ENCODE measurements around the gene DRC7.
A peak's percentile ranks its signal among the peaks of the same experiment; 100 is the strongest.

DRC7 gene

GRCh38 chr16:57732037-57732436 lies 37.4 kb downstream of the DRC7 start:
- no peaks in the 10 kb centered on the region for H3K79me2 ChIP-seq
- no peaks in the 10 kb centered on the region for H3K36me3 ChIP-seq (ENCODE audit: control insufficient read depth, insufficient read depth, low read length)
- no peak for TF ChIP-seq CTCF (IDR thresholded peaks at IDR 0.05)
- no peak overlapping the region for H3K27ac ChIP-seq
- H3K9me3 ChIP-seq (ENCODE audit: control insufficient read depth, low read length): no peaks in the 10 kb centered on the region
- H2AFZ ChIP-seq: no peak overlapping the region
- no peaks in the 10 kb centered on the region for H3K27me3 ChIP-seq (ENCODE audit: control insufficient read depth, insufficient read depth, low read length)
- no peak overlapping the region for H3K4me3 ChIP-seq (ENCODE audit: low read depth, low read length)
- H3K4me1 ChIP-seq: peaks cover 5% of the 10 kb centered on the region
- no peak overlapping the region for H3K9ac ChIP-seq
- no peak overlapping the region for H3K4me2 ChIP-seq (ENCODE audit: low read length)

DNA sequence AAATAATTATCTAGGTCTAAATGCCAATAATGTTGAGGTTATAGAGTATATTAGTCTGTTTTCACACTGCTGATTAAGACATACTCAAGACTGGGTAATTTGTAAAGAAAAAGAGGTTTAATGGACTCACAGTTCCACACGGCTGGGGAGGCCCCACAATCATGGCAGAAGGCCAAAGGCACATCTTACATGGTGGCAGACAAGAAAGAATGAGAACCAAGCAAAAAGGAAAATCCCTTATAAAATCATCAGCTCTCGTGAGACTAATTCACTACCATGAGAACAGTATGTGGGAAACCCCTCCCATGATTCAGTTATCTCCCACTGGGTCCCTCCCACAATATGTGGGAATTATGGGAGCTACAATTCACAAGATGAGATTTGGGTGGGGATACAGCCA lies 38.1 kb downstream of the DRC7 start:
- Histone ChIP-seq H2AFZ (no peak overlapping the region), H3K36me3 (ENCODE audit: control insufficient read depth, insufficient read depth, low read length) (no peaks in the 10 kb centered on the region), H3K27me3 (ENCODE audit: control insufficient read depth, insufficient read depth, low read length) (no peaks in the 10 kb centered on the region), H3K9ac (no peak overlapping the region), H3K4me2 (ENCODE audit: low read length) (no peak overlapping the region), H3K27ac (no peak overlapping the region), H3K9me3 (ENCODE audit: control insufficient read depth, low read length) (no peaks in the 10 kb centered on the region), H3K4me3 (ENCODE audit: low read depth, low read length) (no peak overlapping the region), H3K4me1 (peaks cover 5% of the 10 kb centered on the region), H3K79me2 (peaks cover 4% of the 10 kb centered on the region)
- TF ChIP-seq CTCF (IDR thresholded peaks at IDR 0.05): no peak

GRCh38 chr16:57734308-57734924 lies 39.8 kb downstream of the DRC7 start:
- peak overlapping the region; percentile 67 for H3K9ac ChIP-seq
- peak overlapping the region; percentile 90 for H2AFZ ChIP-seq
- H3K4me3 ChIP-seq (ENCODE audit: low read depth, low read length): peak overlapping the region; percentile 89
- H3K27me3 ChIP-seq (ENCODE audit: control insufficient read depth, insufficient read depth, low read length): no peaks in the 10 kb centered on the region
- H3K27ac ChIP-seq: peak overlapping the region; percentile 73
- peaks cover 11% of the 10 kb centered on the region for H3K79me2 ChIP-seq
- no peaks in the 10 kb centered on the region for H3K36me3 ChIP-seq (ENCODE audit: control insufficient read depth, insufficient read depth, low read length)
- H3K4me2 ChIP-seq (ENCODE audit: low read length): peak overlapping the region; percentile 97
- H3K4me1 ChIP-seq: peaks cover 5% of the 10 kb centered on the region
- H3K9me3 ChIP-seq (ENCODE audit: control insufficient read depth, low read length): no peaks in the 10 kb centered on the region
- TF ChIP-seq CTCF (IDR thresholded peaks at IDR 0.05): no peak

GRCh38 chr16:57734925-57735754 lies 40.5 kb downstream of the DRC7 start:
- peak overlapping the region; percentile 97 for H3K4me2 ChIP-seq (ENCODE audit: low read length)
- peak overlapping the region; percentile 89 for H3K4me3 ChIP-seq (ENCODE audit: low read depth, low read length)
- no peaks in the 10 kb centered on the region for H3K9me3 ChIP-seq (ENCODE audit: control insufficient read depth, low read length)
- peaks cover 11% of the 10 kb centered on the region for H3K79me2 ChIP-seq
- H3K27ac ChIP-seq: peak overlapping the region; percentile 73
- H3K9ac ChIP-seq: peak overlapping the region; percentile 67
- no peaks in the 10 kb centered on the region for H3K27me3 ChIP-seq (ENCODE audit: control insufficient read depth, insufficient read depth, low read length)
- peak overlapping the region; percentile 95 for H2AFZ ChIP-seq
- no peak for TF ChIP-seq CTCF (IDR thresholded peaks at IDR 0.05)
- peaks cover 5% of the 10 kb centered on the region for H3K4me1 ChIP-seq
- H3K36me3 ChIP-seq (ENCODE audit: control insufficient read depth, insufficient read depth, low read length): no peaks in the 10 kb centered on the region

Data from parathyroid adenoma (tissue), 2 donors.